Duodenal mucosa (tissue), 2 donors: Measurements from ENCODE around the gene HOXB3.

Experiments
- H3K27ac ChIP-seq: one replicate; pipeline ENCODE4 v1.7.0; 2013; ENCODE audit warnings: low read depth, low read length
- H3K27me3 ChIP-seq, 2 donors: one replicate each; pipeline ENCODE4 v1.7.0; 2013; ENCODE audit warnings: low read length in 2 of 2, control low read depth in 1 of 2; ENCODE audit not compliant: insufficient read depth in 2 of 2, control insufficient read depth in 1 of 2
- H3K36me3 ChIP-seq, 2 donors: one replicate each; pipeline ENCODE4 v1.7.0; 2013; ENCODE audit warnings: low read length in 2 of 2, control low read depth in 1 of 2; ENCODE audit not compliant: insufficient read depth in 2 of 2, control insufficient read depth in 1 of 2
- H3K4me1 ChIP-seq, 2 donors: one replicate each; pipeline ENCODE4 v1.7.0; 2013; ENCODE audit warnings: low read length in 2 of 2, control low read depth in 1 of 2; ENCODE audit not compliant: insufficient read depth in 2 of 2, control insufficient read depth in 1 of 2
- H3K4me3 ChIP-seq, 2 donors: one replicate each; pipeline ENCODE4 v1.7.0; 2013; ENCODE audit warnings: low read length in 2 of 2, low read depth in 1 of 2
- H3K9ac ChIP-seq, 2 donors: one replicate each; pipeline ENCODE4 v1.7.0; 2013; ENCODE audit warnings: low read length in 2 of 2, low read depth in 1 of 2
- H3K9me3 ChIP-seq, 2 donors: one replicate each; pipeline ENCODE4 v1.7.0; 2013; ENCODE audit warnings: low read length in 2 of 2, control low read depth in 1 of 2; ENCODE audit not compliant: control insufficient read depth in 1 of 2

Gene HOXB3

GRCh38 chr17:48549914-48550501, 40.0 kb downstream of the HOXB3 start:
- Histone ChIP-seq H3K27me3 (peaks cover 34 to 67% of the 10 kb centered on the region in 2 donors), H3K9ac (no peak overlapping the region), H3K27ac (peak overlapping the region; percentile 67), H3K36me3 (no peaks in the 10 kb centered on the region), H3K9me3 (no peaks in the 10 kb centered on the region), H3K4me3 (no peak overlapping the region), H3K4me1 (peaks cover 0 to 6% of the 10 kb centered on the region in 2 donors)

GRCh38 chr17:48549281-48549630, 40.8 kb downstream of the HOXB3 start:
- Histone ChIP-seq H3K27me3 (peaks cover 31 to 65% of the 10 kb centered on the region in 2 donors), H3K27ac (no peak overlapping the region), H3K4me1 (peaks cover 0 to 6% of the 10 kb centered on the region in 2 donors), H3K9ac (no peak overlapping the region), H3K36me3 (no peaks in the 10 kb centered on the region), H3K4me3 (no peak overlapping the region), H3K9me3 (no peaks in the 10 kb centered on the region)

- peaks cover 29 to 67% of the 10 kb centered on the region in 2 donors for H3K27me3 ChIP-seq
- peak overlapping the region; percentile 54 for H3K27ac ChIP-seq
- peaks cover 0 to 6% of the 10 kb centered on the region in 2 donors for H3K4me1 ChIP-seq
- H3K9me3 ChIP-seq = no peaks in the 10 kb centered on the region
- no peaks in the 10 kb centered on the region for H3K36me3 ChIP-seq
- no peak overlapping the region for H3K4me3 ChIP-seq
- H3K9ac ChIP-seq = peak overlapping the region in 1 of 2 donors; percentile 38
Measured at GRCh38 chr17:48548523-48549280, 41.3 kb downstream of the HOXB3 start.

- peaks cover 0 to 6% of the 10 kb centered on the region in 2 donors for H3K4me1 ChIP-seq
- peak overlapping the region; percentile 1 to 23 for H3K4me3 ChIP-seq
- H3K36me3 ChIP-seq = no peaks in the 10 kb centered on the region
- H3K9ac ChIP-seq = peak overlapping the region in 1 of 2 donors; percentile 18
- no peaks in the 10 kb centered on the region for H3K9me3 ChIP-seq
- peaks cover 32 to 63% of the 10 kb centered on the region in 2 donors for H3K27me3 ChIP-seq
- H3K27ac ChIP-seq = peak overlapping the region; percentile 54
Measured at GRCh38 chr17:48547808-48548522, 42.1 kb downstream of the HOXB3 start.

DNA sequence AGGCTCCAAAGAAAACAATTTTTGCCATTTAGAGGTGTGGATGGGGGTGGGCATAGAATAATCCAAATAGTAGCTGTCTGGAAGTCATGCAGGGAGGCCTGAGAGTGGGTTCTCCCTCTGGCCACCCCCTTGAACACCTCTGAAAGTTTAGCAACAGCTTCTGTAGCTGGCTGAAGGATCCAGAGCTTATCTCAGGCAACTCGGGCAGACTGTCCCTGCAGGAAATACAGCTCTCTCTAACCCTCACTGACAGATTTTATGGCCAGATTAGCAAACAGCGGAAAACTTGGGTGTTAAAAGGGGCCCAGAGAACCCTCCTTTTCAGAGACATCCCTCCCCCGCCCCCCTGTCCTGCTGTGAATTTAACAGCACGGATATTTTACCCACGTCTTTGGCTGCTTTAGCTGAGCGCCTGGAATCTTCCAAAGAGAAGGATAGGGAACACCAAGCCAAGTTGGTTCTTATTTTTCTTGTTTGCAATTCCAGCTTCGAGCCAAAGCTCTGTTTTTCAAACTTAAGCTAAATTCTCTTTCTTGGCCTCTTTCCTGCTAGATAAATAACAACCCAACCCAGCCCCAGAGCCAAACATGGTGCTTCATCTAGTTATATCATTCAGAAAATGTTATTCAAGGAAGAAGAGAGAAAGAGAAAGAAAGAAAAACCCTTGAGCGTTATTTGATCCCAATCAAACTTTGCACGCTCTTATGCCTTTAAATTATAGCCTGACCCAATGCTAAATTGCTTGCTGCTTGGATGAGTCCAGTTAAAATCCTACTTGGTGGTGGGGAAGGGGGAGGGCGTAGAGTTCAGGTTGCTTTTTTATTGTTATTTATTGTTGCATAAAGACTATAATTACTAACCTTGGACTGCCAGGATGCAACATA, 42.9 kb downstream of the HOXB3 start:
- Histone ChIP-seq H3K9me3 (no peaks in the 10 kb centered on the region), H3K27me3 (peaks cover 35 to 66% of the 10 kb centered on the region in 2 donors), H3K9ac (peak overlapping the region; percentile 12 to 15), H3K4me3 (peak overlapping the region; percentile 23 to 24), H3K4me1 (peaks cover 0 to 6% of the 10 kb centered on the region in 2 donors), H3K36me3 (no peaks in the 10 kb centered on the region), H3K27ac (peak overlapping the region; percentile 53)

GRCh38 chr17:48546137-48546923, 43.7 kb downstream of the HOXB3 start:
- peaks cover 0 to 6% of the 10 kb centered on the region in 2 donors for H3K4me1 ChIP-seq
- H3K4me3 ChIP-seq = peak overlapping the region; percentile 13 to 24
- peak overlapping the region; percentile 12 to 15 for H3K9ac ChIP-seq
- no peaks in the 10 kb centered on the region for H3K9me3 ChIP-seq
- H3K36me3 ChIP-seq = no peaks in the 10 kb centered on the region
- peak overlapping the region; percentile 39 for H3K27ac ChIP-seq
- H3K27me3 ChIP-seq = peaks cover 37 to 74% of the 10 kb centered on the region in 2 donors

- no peaks in the 10 kb centered on the region for H3K9me3 ChIP-seq
- no peak overlapping the region for H3K9ac ChIP-seq
- peaks cover 41 to 82% of the 10 kb centered on the region in 2 donors for H3K27me3 ChIP-seq
- peaks cover 0 to 6% of the 10 kb centered on the region in 2 donors for H3K4me1 ChIP-seq
- no peak overlapping the region for H3K4me3 ChIP-seq
- H3K36me3 ChIP-seq = no peaks in the 10 kb centered on the region
- no peak overlapping the region for H3K27ac ChIP-seq
Measured at GRCh38 chr17:48545539-48545938, 44.5 kb downstream of the HOXB3 start.

- Histone ChIP-seq H3K4me1 (peaks cover 0 to 6% of the 10 kb centered on the region in 2 donors), H3K9ac (peak within 1 kb of the TSS; percentile 30 to 68), H3K27me3 (peaks cover 44 to 80% of the 10 kb centered on the region in 2 donors), H3K4me3 (peak within 1 kb of the TSS; percentile 69 to 72), H3K27ac (peak within 1 kb of the TSS; percentile 79), H3K9me3 (no peaks in the 10 kb centered on the region), H3K36me3 (no peaks in the 10 kb centered on the region)
Measured at GRCh38 chr17:48545022-48545375, 45.0 kb downstream of the HOXB3 start, which contains the start of gene HOXB2. HOXB2 (minus strand) TSS chr17:48545109; CDS start chr17:48544911, 198 bp downstream.
